CD14-positive monocyte (primary cell): Measurements from ENCODE around the gene EXD3. TPM values are rescaled to one million over a fixed set of nuclear protein-coding genes. Genes with fewer than 3 reads are reported as not detected.
"Not testable (repeated sequence)": the region's sequence is repeated elsewhere in the genome, so short reads cannot be mapped to it uniquely, and the experiment has no call there.

ENCODE experiments used
- DNase-seq, 3 donors: peaks; one replicate each; pipeline ENCODE4 v3.0.0-alpha.2; 2011 to 2022
- H2AFZ ChIP-seq: 2 replicates; pipeline ENCODE4 v1.6.0; 2012; ENCODE audit warnings: mild to moderate bottlenecking, low read depth, low read length, inconsistent platforms; ENCODE audit not compliant: insufficient read depth, poor library complexity, severe bottlenecking
- H3K27ac ChIP-seq, 2 donors: 1 replicate in 1 of 2; 2 replicates in 1 of 2; pipeline ENCODE4 v1.5.1; 2012 to 2013; ENCODE audit warnings: low read length in 2 of 2, control low read depth in 1 of 2, inconsistent platforms in 1 of 2, low read depth in 1 of 2, mild to moderate bottlenecking in 1 of 2
- H3K27me3 ChIP-seq, 2 donors: one replicate each; pipeline versions ENCODE4 v1.6.0 to v1.6.1; 2011 to 2013; ENCODE audit warnings: low read length in 2 of 2; ENCODE audit not compliant: control insufficient read depth in 2 of 2, insufficient read depth in 2 of 2
- H3K36me3 ChIP-seq, 2 donors: replicated peaks in 1 of 2; 1 replicate in 1 of 2; 2 replicates in 1 of 2; pipeline versions ENCODE4 v1.5.1 to v1.6.1; 2012 to 2013; ENCODE audit warnings: low read length in 2 of 2, control low read depth in 1 of 2, inconsistent platforms in 1 of 2, mild to moderate bottlenecking in 1 of 2; ENCODE audit not compliant: insufficient read depth in 2 of 2, control insufficient read depth in 1 of 2
- H3K4me1 ChIP-seq, 2 donors: 1 replicate in 1 of 2; 2 replicates in 1 of 2; pipeline versions ENCODE4 v1.5.1 to v1.6.1; 2012 to 2013; ENCODE audit warnings: low read length in 2 of 2, control low read depth in 1 of 2, inconsistent platforms in 1 of 2, mild to moderate bottlenecking in 1 of 2, moderate library complexity in 1 of 2; ENCODE audit not compliant: insufficient read depth in 2 of 2, control insufficient read depth in 1 of 2
- H3K4me2 ChIP-seq: replicated peaks from 2 replicates; pipeline ENCODE3; 2012; ENCODE audit warnings: low read length, moderate library complexity, mild to moderate bottlenecking; ENCODE audit not compliant: poor library complexity, severe bottlenecking; ENCODE audit errors: extremely low read depth
- H3K4me3 ChIP-seq, 3 experiments: fragments of 200-600 bp in 1 of 3; sonication (generic) in 1 of 3; replicated peaks in 1 of 3; 1 replicate in 2 of 3; 2 replicates in 1 of 3; pipeline ENCODE4 v1.5.1; 2011 to 2013; ENCODE audit warnings: low read length in 3 of 3, mild to moderate bottlenecking in 3 of 3, control low read depth in 2 of 3, low read depth in 2 of 3, inconsistent platforms in 1 of 3, moderate library complexity in 1 of 3
- H3K79me2 ChIP-seq: 2 replicates; pipeline ENCODE4 v1.6.0; 2012; ENCODE audit warnings: mild to moderate bottlenecking, control low read depth, inconsistent platforms, low read length, moderate library complexity; ENCODE audit not compliant: insufficient read depth
- H3K9ac ChIP-seq: 2 replicates; pipeline ENCODE4 v1.6.0; 2017; ENCODE audit warnings: low read length, mild to moderate bottlenecking; ENCODE audit not compliant: insufficient read depth, poor library complexity, severe bottlenecking
- H3K9me3 ChIP-seq, 2 donors: replicated peaks in 1 of 2; 1 replicate in 1 of 2; 2 replicates in 1 of 2; pipeline versions ENCODE4 v1.5.1 to v1.6.1; 2012 to 2013; ENCODE audit warnings: low read length in 2 of 2, control low read depth in 1 of 2; ENCODE audit not compliant: control insufficient read depth in 1 of 2, insufficient read depth in 1 of 2
- H4K20me1 ChIP-seq: 2 replicates; pipeline ENCODE4 v1.6.0; 2012; ENCODE audit warnings: mild to moderate bottlenecking, low read length, control low read depth, moderate library complexity; ENCODE audit not compliant: insufficient read depth
- H3K27ac Mint-ChIP-seq, 7 donors: one replicate each; pipeline ENCODE4 v1.8.0; 2020; ENCODE audit warnings: mild to moderate bottlenecking in 7 of 7, mixed read lengths in 7 of 7, moderate library complexity in 6 of 7, inconsistent platforms in 2 of 7
- H3K27me3 Mint-ChIP-seq, 3 donors: one replicate each; pipeline ENCODE4 v1.8.0; 2021 to 2022; ENCODE audit warnings: low read depth in 3 of 3, mild to moderate bottlenecking in 3 of 3, mixed read lengths in 3 of 3, moderate library complexity in 3 of 3, inconsistent platforms in 1 of 3
- H3K36me3 Mint-ChIP-seq, 2 donors: one replicate each; pipeline ENCODE4 v1.8.0; 2020; ENCODE audit warnings: mixed read lengths in 2 of 2, inconsistent platforms in 1 of 2, mild to moderate bottlenecking in 1 of 2
- H3K4me1 Mint-ChIP-seq: one replicate; pipeline ENCODE4 v1.8.0; 2020; ENCODE audit warnings: mild to moderate bottlenecking, mixed read lengths
- H3K4me3 Mint-ChIP-seq, 2 donors: one replicate each; pipeline ENCODE4 v1.8.0; 2020; ENCODE audit warnings: mild to moderate bottlenecking in 2 of 2, mixed read lengths in 2 of 2, moderate library complexity in 1 of 2
- H3K9me3 Mint-ChIP-seq, 7 donors: one replicate each; pipeline ENCODE4 v1.8.0; 2020 to 2022; ENCODE audit warnings: mixed read lengths in 7 of 7, mild to moderate bottlenecking in 6 of 7, moderate library complexity in 6 of 7, inconsistent platforms in 2 of 7
- WGBS: methylation state at CpG from one replicate; pipeline ENCODE4 v1.1.5; 2013; ENCODE audit warnings: missing lambda C conversion rate; ENCODE audit not compliant: insufficient coverage; 5-methylcytosine and 5-hydroxymethylcytosine counted together
- intact Hi-C, 2 donors: fragments of 100-400 bp; cut with micrococcal nuclease; formaldehyde crosslinking; loops; one replicate each; pipeline versions ENCODE4 v1.15.0 to v1.15.1; 2023
- polyA plus RNA-seq, 3 donors: library from polyadenylated mRNA; depleted of rRNA in 1 of 3; unstranded in 2 of 3; stranded (reverse) in 1 of 3; fragments of 300-500 nt in 2 of 3; fragments of >200 nt in 1 of 3; fragmentation: Illumina TruSeq in 2 of 3; gene quantifications; 1 replicate in 2 of 3; 2 replicates in 1 of 3; pipeline ENCODE4 v1.2.3, GENCODE V29; 2012 to 2021
- TF ChIP-seq, protein P1 (sequence below): fragments of 200-600 bp; IDR thresholded peaks from one replicate; pipeline ENCODE4 v1.8.0; 2022; ENCODE audit warnings: antibody characterized with exemption, mild to moderate bottlenecking

Gene EXD3
- polyA plus RNA-seq, 3 donors, result 2.0 to 10.8 (median 3.0) TPM

DNA sequence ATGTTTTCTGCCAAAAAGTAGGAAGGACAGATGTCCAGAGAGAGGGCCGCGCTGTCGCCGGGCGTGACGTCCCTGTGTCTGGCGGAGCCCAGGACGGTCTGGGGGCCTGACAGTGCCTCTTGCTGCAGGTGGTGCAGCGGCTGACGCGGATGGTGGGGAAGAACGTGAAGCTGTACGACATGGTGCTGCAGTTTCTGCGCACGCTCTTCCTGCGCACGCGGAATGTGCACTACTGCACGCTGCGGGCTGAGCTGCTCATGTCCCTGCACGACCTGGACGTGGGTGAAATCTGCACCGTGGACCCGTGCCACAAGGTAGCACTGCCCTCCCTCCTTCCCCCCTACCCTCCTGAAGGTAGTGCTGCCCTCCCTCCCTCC lies 160.1 kb downstream of the EXD3 start:
- Histone ChIP-seq H3K9ac (no peak overlapping the region), H3K9me3 (no peaks in the 10 kb centered on the region), H3K27ac (no peak overlapping the region), H2AFZ (no peak overlapping the region), H3K27me3 (no peaks in the 10 kb centered on the region), H4K20me1 (peaks cover 25% of the 10 kb centered on the region), H3K4me3 (no peak overlapping the region), H3K4me1 (peaks cover 6 to 10% of the 10 kb centered on the region in 2 donors), H3K79me2 (peaks cover 2% of the 10 kb centered on the region), H3K36me3 (peaks cover 42 to 60% of the 10 kb centered on the region in 2 donors), H3K4me2 (no peak overlapping the region)
- WGBS, result 93% methylated on average over 21 of the region's 24 CpGs
- Mint-ChIP-seq H3K27me3 (no peaks in the 10 kb centered on the region), H3K4me3 (no peak overlapping the region), H3K9me3 (peaks cover 0 to 5% (median 0%) of the 10 kb centered on the region in 7 donors), H3K4me1 (peaks cover 9% of the 10 kb centered on the region), H3K27ac (no peak overlapping the region), H3K36me3 (peaks cover 36 to 73% of the 10 kb centered on the region in 2 donors)
- DNase-seq, result no peak
- TF ChIP-seq, protein P1, sequence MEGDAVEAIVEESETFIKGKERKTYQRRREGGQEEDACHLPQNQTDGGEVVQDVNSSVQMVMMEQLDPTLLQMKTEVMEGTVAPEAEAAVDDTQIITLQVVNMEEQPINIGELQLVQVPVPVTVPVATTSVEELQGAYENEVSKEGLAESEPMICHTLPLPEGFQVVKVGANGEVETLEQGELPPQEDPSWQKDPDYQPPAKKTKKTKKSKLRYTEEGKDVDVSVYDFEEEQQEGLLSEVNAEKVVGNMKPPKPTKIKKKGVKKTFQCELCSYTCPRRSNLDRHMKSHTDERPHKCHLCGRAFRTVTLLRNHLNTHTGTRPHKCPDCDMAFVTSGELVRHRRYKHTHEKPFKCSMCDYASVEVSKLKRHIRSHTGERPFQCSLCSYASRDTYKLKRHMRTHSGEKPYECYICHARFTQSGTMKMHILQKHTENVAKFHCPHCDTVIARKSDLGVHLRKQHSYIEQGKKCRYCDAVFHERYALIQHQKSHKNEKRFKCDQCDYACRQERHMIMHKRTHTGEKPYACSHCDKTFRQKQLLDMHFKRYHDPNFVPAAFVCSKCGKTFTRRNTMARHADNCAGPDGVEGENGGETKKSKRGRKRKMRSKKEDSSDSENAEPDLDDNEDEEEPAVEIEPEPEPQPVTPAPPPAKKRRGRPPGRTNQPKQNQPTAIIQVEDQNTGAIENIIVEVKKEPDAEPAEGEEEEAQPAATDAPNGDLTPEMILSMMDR, result no peak
- intact Hi-C loops, result no loop called here

DNA sequence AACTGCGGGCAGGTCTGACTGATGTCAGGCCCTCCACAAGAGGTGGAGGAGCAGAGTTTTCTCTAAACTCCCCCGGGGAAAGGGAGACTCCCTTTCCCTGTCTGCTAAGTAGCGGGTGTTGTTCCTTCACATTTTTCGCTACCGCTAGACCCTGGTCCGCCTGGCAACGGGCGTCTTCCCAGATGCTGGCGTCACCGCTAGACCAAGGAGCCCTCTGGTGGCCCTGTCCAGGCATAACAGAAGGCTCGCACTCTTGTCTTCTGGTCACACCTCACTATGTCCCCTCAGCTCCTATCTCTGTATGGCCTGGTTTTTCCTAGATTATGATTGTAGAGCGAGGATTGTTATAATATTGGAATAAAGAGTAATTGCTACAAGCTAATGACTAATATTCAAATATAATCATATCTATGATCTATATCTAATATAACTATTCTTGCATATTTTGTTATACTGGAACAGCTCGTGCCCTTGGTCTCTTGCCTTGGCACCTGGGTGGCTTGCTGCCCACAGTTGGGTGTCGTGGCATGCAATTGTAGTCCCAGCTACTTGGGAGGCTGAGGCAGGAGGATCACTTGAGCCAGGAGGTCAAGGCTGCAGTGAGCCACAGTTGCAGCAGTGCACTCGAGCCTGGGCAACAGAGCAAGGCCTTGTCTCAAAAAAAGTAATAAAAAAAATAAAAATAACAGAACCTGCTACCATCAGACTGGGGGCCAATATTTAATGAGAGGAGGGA lies 160.6 kb downstream of the EXD3 start:
- Histone ChIP-seq H3K36me3 (peaks cover 42 to 55% of the 10 kb centered on the region in 2 donors), H4K20me1 (peaks cover 24% of the 10 kb centered on the region)
- intact Hi-C loops, H3K27ac ChIP-seq, H3K4me3 Mint-ChIP-seq, H2AFZ ChIP-seq, DNase-seq, H3K27me3 Mint-ChIP-seq, H3K4me3 ChIP-seq, H3K9me3 Mint-ChIP-seq, H3K27me3 ChIP-seq, H3K4me2 ChIP-seq, H3K4me1 Mint-ChIP-seq, H3K9ac ChIP-seq, H3K4me1 ChIP-seq, H3K27ac Mint-ChIP-seq, H3K9me3 ChIP-seq, H3K79me2 ChIP-seq: not testable (repeated sequence)
- 100% methylated on average over 3 of the region's 15 CpGs for WGBS
- TF ChIP-seq, protein P1, result peak; percentile 59
- H3K36me3 Mint-ChIP-seq, result peaks cover 31 to 73% of the 10 kb centered on the region in 2 donors

Other genes starting within 250 kb of the EXD3 start
- gene ANAPC2, start 234.6 kb downstream of the EXD3 start, polyA plus RNA-seq, result 10 to 100 TPM in 1 of 3 donors, 1 to 10 TPM in 2; 1.9 to 76.8 (median 2.0) TPM
- 100 to 1,000 TPM in 1 of 3 donors, 10 to 100 TPM in 2; 87.0 to 118 (median 98.3) TPM for gene SSNA1, start 234.5 kb downstream of the EXD3 start, polyA plus RNA-seq
- gene TPRN, start 222.4 kb downstream of the EXD3 start, polyA plus RNA-seq, result 1 to 10 TPM in 1 of 3 donors, under 1 TPM in 2; 0.30 to 4.6 (median 0.46) TPM
- 10 to 100 TPM; 13.1 to 88.1 (median 76.1) TPM for gene TMEM203, start 217.5 kb downstream of the EXD3 start, polyA plus RNA-seq
- gene NDOR1, start 217.5 kb downstream of the EXD3 start, polyA plus RNA-seq, result 10 to 100 TPM in 1 of 3 donors, 1 to 10 TPM in 2; 4.4 to 26.9 (median 5.2) TPM
- gene RNF208, start 200.9 kb downstream of the EXD3 start, polyA plus RNA-seq, result 1 to 10 TPM in 1 of 3 donors, not detected in 2; 1.5 TPM
- under 1 TPM in 1 of 3 donors, not detected in 2; 0.17 TPM for gene CYSRT1, start 198.0 kb downstream of the EXD3 start, polyA plus RNA-seq
- not detected for gene RNF224, start 195.7 kb downstream of the EXD3 start, polyA plus RNA-seq
- gene SLC34A3, start 192.3 kb downstream of the EXD3 start, polyA plus RNA-seq, result not detected
- gene TUBB4B, start 181.9 kb downstream of the EXD3 start, polyA plus RNA-seq, result 100 to 1,000 TPM in 1 of 3 donors, 10 to 100 TPM in 2; 58.1 to 284 (median 70.8) TPM
- not detected for gene STPG3, start 171.9 kb downstream of the EXD3 start, polyA plus RNA-seq
- gene NELFB, start 167.8 kb downstream of the EXD3 start, polyA plus RNA-seq, result 10 to 100 TPM; 17.3 to 44.2 (median 18.8) TPM
- 10 to 100 TPM; 13.7 to 17.6 (median 15.4) TPM for gene TOR4A, start 145.4 kb downstream of the EXD3 start, polyA plus RNA-seq
- gene NRARP, start 120.9 kb downstream of the EXD3 start, polyA plus RNA-seq, result 10 to 100 TPM in 1 of 3 donors, not detected in 2; 15.4 TPM
- gene NOXA1, start 231 bp upstream of the EXD3 start, polyA plus RNA-seq, result 1 to 10 TPM; 1.3 to 9.4 (median 1.6) TPM
- not detected for gene ENTPD8, start 18.2 kb upstream of the EXD3 start, polyA plus RNA-seq
- 10 to 100 TPM in 1 of 3 donors, 1 to 10 TPM in 2; 4.6 to 68.4 (median 5.3) TPM for gene NSMF, start 36.2 kb upstream of the EXD3 start, polyA plus RNA-seq
- gene PNPLA7, start 127.2 kb upstream of the EXD3 start, polyA plus RNA-seq, result 1 to 10 TPM in 1 of 3 donors, under 1 TPM in 2; 0.10 to 1.1 (median 0.14) TPM
- 10 to 100 TPM; 17.3 to 49.4 (median 33.2) TPM for gene MRPL41, start 128.7 kb upstream of the EXD3 start, polyA plus RNA-seq
- 10 to 100 TPM; 13.1 to 45.6 (median 14.2) TPM for gene DPH7, start 155.8 kb upstream of the EXD3 start, polyA plus RNA-seq
- 10 to 100 TPM in 1 of 3 donors, 1 to 10 TPM in 2; 1.9 to 12.4 (median 4.5) TPM for gene ZMYND19, start 167.3 kb upstream of the EXD3 start, polyA plus RNA-seq
- 100 to 1,000 TPM in 1 of 3 donors, 10 to 100 TPM in 2; 83.2 to 454 (median 87.6) TPM for gene ARRDC1, start 182.5 kb upstream of the EXD3 start, polyA plus RNA-seq
- 10 to 100 TPM; 10.1 to 46.5 (median 15.0) TPM for gene EHMT1, start 195.8 kb upstream of the EXD3 start, polyA plus RNA-seq